AG04449 (cell line): ENCODE results near the gene ZBTB37.
"Not testable (repeated sequence)": the region's sequence is repeated elsewhere in the genome, so short reads cannot be mapped to it uniquely, and the experiment has no call there.

Experiments
- CTCF ChIA-PET: fragments of 350-600 bp; formaldehyde crosslinking; extraction: SDS; loops from one replicate; lab custom pipeline; 2021; ENCODE audit warnings: antibody characterized with exemption; lab: Yijun Ruan, JAX
- POLR2A ChIA-PET: fragments of 400-600, 350-600 bp; formaldehyde crosslinking; extraction: SDS; loops from one replicate; lab custom pipeline; 2020; ENCODE audit warnings: antibody characterized with exemption, inconsistent platforms; lab: Yijun Ruan, JAX
- DNase-seq: peaks from one replicate; pipeline ENCODE4 v3.0.0-alpha.2; 2010; ENCODE audit warnings: low read depth, low spot score
- H3K4me3 ChIP-seq: 2 replicates; pipeline ENCODE4 v1.5.1; 2011; ENCODE audit warnings: low read depth, mild to moderate bottlenecking, control low read depth, low read length
- CTCF ChIP-seq: IDR thresholded peaks from one replicate; pipeline ENCODE4 v1.5.1; 2011; ENCODE audit warnings: mild to moderate bottlenecking, moderate library complexity, low read length, control low read depth, inconsistent platforms; ENCODE audit not compliant: insufficient read depth; ENCODE audit errors: missing control alignments

Gene ZBTB37

GRCh38 chr1:173857363-173857917 lies 10.7 kb upstream of the ZBTB37 start:
- no peak for DNase-seq
- H3K4me3 ChIP-seq, result no peak overlapping the region
- ChIA-PET POLR2A (interaction anchor here (1.5 to 2.6 kb wide), 2 partner anchors 8 to 10 kb away, joined by 6 to 13 read pairs; partner anchors contain the start of genes GAS5 and ZBTB37), CTCF (interaction anchor here (1.8 kb wide), 1 partner anchor 1115 kb away, joined by 6 read pairs; no protein-coding TSS in a partner anchor)
- TF ChIP-seq CTCF, result no peak

DNA sequence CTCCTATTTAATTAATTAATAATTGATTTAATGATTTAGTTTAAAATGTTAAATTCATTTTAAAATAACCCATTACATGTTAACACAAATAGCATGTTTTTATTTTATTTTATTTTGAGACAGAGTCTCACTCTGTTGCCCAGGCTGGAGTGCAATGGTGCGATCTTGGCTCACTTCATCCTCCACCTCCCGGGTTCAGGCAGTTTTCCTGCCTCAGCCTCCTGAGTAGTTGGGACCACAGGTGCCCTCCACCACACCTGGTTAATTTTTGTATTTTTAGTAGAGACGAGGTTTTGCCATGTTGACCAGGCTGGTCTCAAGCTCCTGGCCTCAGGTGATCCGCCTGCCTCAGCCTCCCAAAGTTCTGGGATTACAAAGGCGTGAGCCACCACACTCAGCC lies 8.6 kb upstream of the ZBTB37 start:
- not testable (repeated sequence) for H3K4me3 ChIP-seq, DNase-seq
- ChIA-PET POLR2A (interaction anchor here (0.7 to 1.3 kb wide), 2 partner anchors 9 to 1299 kb away, joined by 3 to 4 read pairs; partner anchors contain the start of gene ZBTB37), CTCF (interaction anchor here (0.9 to 2.3 kb wide), 3 partner anchors 11 to 1118 kb away, joined by 3 to 5 read pairs (median 5); no protein-coding TSS in a partner anchor)

- ChIA-PET POLR2A (interaction anchor here (1.3 to 1.9 kb wide), 2 partner anchors 8 kb away, joined by 4 to 6 read pairs; partner anchors contain the start of gene ZBTB37), CTCF (interaction anchor here (0.9 to 2.3 kb wide), 3 partner anchors 431 to 1118 kb away, joined by 3 to 5 read pairs (median 3); no protein-coding TSS in a partner anchor)
- no peak for DNase-seq
- no peak overlapping the region for H3K4me3 ChIP-seq
- TF ChIP-seq CTCF, result no peak
These were observed 8.1 kb upstream of the ZBTB37 start for GRCh38 chr1:173860065-173860464.

DNA sequence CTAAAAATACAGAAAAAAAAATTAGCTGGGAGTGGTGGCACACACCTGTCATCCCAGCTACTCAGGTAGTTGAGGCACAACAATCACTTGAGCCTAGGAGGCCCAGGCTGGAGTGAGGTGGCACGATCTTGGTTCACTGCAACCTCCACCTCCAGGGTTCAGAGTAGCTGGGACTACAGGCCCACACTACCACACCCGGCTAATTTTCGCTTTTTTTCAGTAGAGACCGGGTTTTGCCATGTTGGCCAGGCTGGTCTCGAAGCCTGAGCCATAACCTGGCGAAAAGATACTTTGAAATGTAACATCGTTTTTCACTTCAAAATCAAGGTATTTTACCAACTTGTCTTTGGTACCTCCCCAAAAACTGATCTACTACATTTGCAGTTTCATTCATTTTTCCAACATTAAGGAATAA lies 6.4 kb upstream of the ZBTB37 start:
- ChIA-PET CTCF (no interaction called here), POLR2A (interaction anchor here (0.6 to 1.9 kb wide), 4 partner anchors 10 to 886 kb away, joined by 3 to 6 read pairs (median 3); no protein-coding TSS in a partner anchor)
- H3K4me3 ChIP-seq, result no peak overlapping the region
- TF ChIP-seq CTCF, result no peak
- no peak for DNase-seq

GRCh38 chr1:173862146-173862768 lies 5.9 kb upstream of the ZBTB37 start:
- H3K4me3 ChIP-seq, DNase-seq, CTCF ChIA-PET: not testable (repeated sequence)
- POLR2A ChIA-PET, result interaction anchor here (0.6 to 1.9 kb wide), 4 partner anchors 10 to 887 kb away, joined by 3 to 6 read pairs (median 4); no protein-coding TSS in a partner anchor

GRCh38 chr1:173862769-173863223 lies 5.4 kb upstream of the ZBTB37 start:
- no peak overlapping the region for H3K4me3 ChIP-seq
- TF ChIP-seq CTCF, result no peak
- CTCF ChIA-PET, result interaction anchor here (1.0 kb wide), 1 partner anchor 387 kb away, joined by 3 read pairs; no protein-coding TSS in a partner anchor
- POLR2A ChIA-PET, result interaction anchor here (1.6 kb wide), 1 partner anchor 11 kb away, joined by 5 read pairs; no protein-coding TSS in a partner anchor
- DNase-seq, result no peak
